ENCODE measurements around the gene TRAF3. TPM values are rescaled to one million over a fixed set of nuclear protein-coding genes. Genes with fewer than 3 reads are reported as not detected.
A peak's percentile ranks its signal among the peaks of the same experiment; 100 is the strongest.

Gene TRAF3
- total RNA-seq, 1 donor from 2014 or later = 32.3 TPM

DNA sequence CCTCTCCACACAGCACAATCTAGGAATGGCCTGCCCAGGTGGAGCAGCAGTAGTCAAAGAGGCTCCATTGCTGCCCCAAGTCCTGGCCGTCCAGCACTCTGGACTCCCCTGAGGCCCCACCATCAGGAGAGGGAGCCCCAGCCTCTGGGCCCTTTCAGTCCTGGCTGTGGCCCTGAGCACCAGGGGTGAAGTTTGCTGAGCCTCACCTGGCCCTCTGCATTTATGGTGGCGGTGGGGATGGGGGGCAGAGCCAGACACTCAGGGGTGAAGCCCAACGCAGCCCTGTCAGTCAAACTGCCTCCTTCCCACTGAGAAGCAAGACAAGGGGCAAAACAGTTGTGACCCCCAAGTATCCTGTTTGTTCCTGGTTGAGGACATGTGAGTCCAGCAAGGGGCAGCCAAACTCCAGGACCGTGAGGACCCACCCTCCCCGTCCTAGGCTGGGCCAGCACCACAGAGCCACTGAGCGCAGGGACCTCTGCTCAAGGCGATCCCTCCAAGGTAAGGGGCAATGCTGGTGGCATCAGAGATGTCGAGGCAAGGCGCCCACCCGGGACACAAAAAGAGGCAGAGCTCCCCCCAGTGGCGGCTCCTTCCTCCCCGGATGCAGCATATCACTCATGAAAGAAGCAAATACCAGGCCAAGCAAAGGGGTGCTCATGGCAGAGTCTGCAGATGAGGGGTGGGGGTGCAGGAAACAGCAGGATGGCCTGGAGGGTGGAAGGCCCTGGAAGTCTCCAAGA, 140.4 kb downstream of the TRAF3 start:
- DNase-seq (ENCODE audit: low read depth) = no peak
- H3K36me3 ChIP-seq (ENCODE audit: control insufficient read depth, insufficient read depth, low read length) = no peaks in the 10 kb centered on the region
- peaks cover 8% of the 10 kb centered on the region for H3K27me3 ChIP-seq (ENCODE audit: control insufficient read depth, insufficient read depth, low read length)
- no peak overlapping the region for H3K4me3 ChIP-seq (ENCODE audit: low read depth, low read length)
- peak; percentile 74 for TF ChIP-seq CTCF (IDR thresholded peaks at IDR 0.05; ENCODE audit: insufficient read depth, low read length, poor library complexity, severe bottlenecking)

DNA sequence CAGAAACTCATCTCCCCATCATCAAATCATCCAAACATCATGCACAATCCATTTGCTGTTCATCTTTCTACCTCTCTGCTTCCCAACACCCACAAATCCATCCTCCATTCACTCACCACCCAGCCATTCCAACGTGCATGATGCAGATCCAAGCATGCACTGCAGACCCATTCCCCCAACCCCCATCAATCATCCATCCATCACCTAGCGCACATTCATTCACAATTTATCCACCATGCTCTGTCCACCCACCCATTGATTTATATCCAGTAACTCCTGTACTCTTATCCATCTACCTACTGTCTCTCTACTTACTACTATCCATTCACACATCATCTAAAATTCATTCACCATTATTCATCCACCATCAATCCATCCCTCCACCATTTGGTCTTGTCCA, 141.2 kb downstream of the TRAF3 start:
- TF ChIP-seq CTCF (IDR thresholded peaks at IDR 0.05; ENCODE audit: insufficient read depth, low read length, poor library complexity, severe bottlenecking) = no peak
- H3K4me3 ChIP-seq (ENCODE audit: low read depth, low read length) = no peak overlapping the region
- no peaks in the 10 kb centered on the region for H3K36me3 ChIP-seq (ENCODE audit: control insufficient read depth, insufficient read depth, low read length)
- no peak for DNase-seq (ENCODE audit: low read depth)
- H3K27me3 ChIP-seq (ENCODE audit: control insufficient read depth, insufficient read depth, low read length) = peaks cover 16% of the 10 kb centered on the region

GRCh38 chr14:102920273-102920997, 143.2 kb downstream of the TRAF3 start:
- Histone ChIP-seq H3K4me3 (ENCODE audit: low read depth, low read length) (no peak overlapping the region), H3K27me3 (ENCODE audit: control insufficient read depth, insufficient read depth, low read length) (peaks cover 35% of the 10 kb centered on the region), H3K36me3 (ENCODE audit: control insufficient read depth, insufficient read depth, low read length) (no peaks in the 10 kb centered on the region)
- no peak for DNase-seq (ENCODE audit: low read depth)
- TF ChIP-seq CTCF (IDR thresholded peaks at IDR 0.05; ENCODE audit: insufficient read depth, low read length, poor library complexity, severe bottlenecking) = no peak

- peaks cover 39% of the 10 kb centered on the region for H3K27me3 ChIP-seq (ENCODE audit: control insufficient read depth, insufficient read depth, low read length)
- DNase-seq (ENCODE audit: low read depth) = no peak
These were observed 143.7 kb downstream of the TRAF3 start for GRCh38 chr14:102920998-102921304.

GRCh38 chr14:102922490-102923200, 145.4 kb downstream of the TRAF3 start, which contains the start of gene AMN:
AMN (plus strand) TSS chr14:102922663; CDS start chr14:102922689, 26 bp downstream.
- Histone ChIP-seq H3K36me3 (ENCODE audit: control insufficient read depth, insufficient read depth, low read length) (no peaks in the 10 kb centered on the region), H3K27me3 (ENCODE audit: control insufficient read depth, insufficient read depth, low read length) (peaks cover 48% of the 10 kb centered on the region), H3K4me3 (ENCODE audit: low read depth, low read length) (peak within 1 kb of the TSS; percentile 16)
- TF ChIP-seq CTCF (IDR thresholded peaks at IDR 0.05; ENCODE audit: insufficient read depth, low read length, poor library complexity, severe bottlenecking) = no peak
- DNase-seq (ENCODE audit: low read depth) = no peak

More at GRCh38 chr14:102920998-102921304, 143.7 kb downstream of the TRAF3 start:
- no peak for TF ChIP-seq CTCF (IDR thresholded peaks at IDR 0.05; ENCODE audit: insufficient read depth, low read length, poor library complexity, severe bottlenecking)
- H3K4me3 ChIP-seq (ENCODE audit: low read depth, low read length) = no peak overlapping the region
- no peaks in the 10 kb centered on the region for H3K36me3 ChIP-seq (ENCODE audit: control insufficient read depth, insufficient read depth, low read length)

All from kidney epithelial cell (primary cell).